Measurements from ENCODE around the gene CHRNB2. TPM values are rescaled to one million over a fixed set of nuclear protein-coding genes. Genes with fewer than 3 reads are reported as not detected.
"Not testable (repeated sequence)": the region's sequence is repeated elsewhere in the genome, so short reads cannot be mapped to it uniquely, and the experiment has no call there.

Gene CHRNB2
- total RNA-seq, 1 experiment from 2014 or later, result 0.21 TPM

- ChIA-PET POLR2A (interaction anchor here (0.8 kb wide), 1 partner anchor 9 kb away, joined by 4 read pairs; no protein-coding TSS in a partner anchor), CTCF (interaction anchor here (0.6 to 1.1 kb wide), 4 partner anchors 45 to 520 kb away, joined by 3 to 4 read pairs (median 3); no protein-coding TSS in a partner anchor)
- no peaks in the 10 kb centered on the region for H3K36me3 Mint-ChIP-seq (ENCODE audit: insufficient read depth, unreplicated experiment)
- no peak for TF ChIP-seq CTCF (IDR thresholded peaks at IDR 0.05; ENCODE audit: unreplicated experiment)
- peaks cover 25% of the 10 kb centered on the region for H3K27me3 Mint-ChIP-seq (ENCODE audit: insufficient read depth, unreplicated experiment)
- H3K4me3 Mint-ChIP-seq (ENCODE audit: unreplicated experiment), result no peak overlapping the region
- H3K9me3 Mint-ChIP-seq (ENCODE audit: unreplicated experiment), result no peaks in the 10 kb centered on the region
- no TSS peak for BruUV-seq (replicated peaks)
- DNase-seq (ENCODE audit: unreplicated experiment), result no peak
- peaks cover 8% of the 10 kb centered on the region for H3K4me1 Mint-ChIP-seq (ENCODE audit: insufficient read depth, unreplicated experiment)
- H3K27ac Mint-ChIP-seq (ENCODE audit: low read depth, unreplicated experiment), result no peak overlapping the region
- intact Hi-C loops (cut with micrococcal nuclease), result no loop called here
These were observed 42.7 kb upstream of the CHRNB2 start for GRCh38 chr1:154524881-154525280.

- Mint-ChIP-seq H3K36me3 (ENCODE audit: insufficient read depth, unreplicated experiment) (no peaks in the 10 kb centered on the region), H3K9me3 (ENCODE audit: unreplicated experiment) (no peaks in the 10 kb centered on the region), H3K27ac (ENCODE audit: low read depth, unreplicated experiment) (no peak overlapping the region), H3K4me1 (ENCODE audit: insufficient read depth, unreplicated experiment) (no peaks in the 10 kb centered on the region), H3K4me3 (ENCODE audit: unreplicated experiment) (no peak overlapping the region), H3K27me3 (ENCODE audit: insufficient read depth, unreplicated experiment) (peaks cover 19% of the 10 kb centered on the region)
- no peak for DNase-seq (ENCODE audit: unreplicated experiment)
- no peak for TF ChIP-seq CTCF (IDR thresholded peaks at IDR 0.05; ENCODE audit: unreplicated experiment)
- POLR2A ChIA-PET, result no interaction called here
- CTCF ChIA-PET, result no interaction called here
- intact Hi-C loops (cut with micrococcal nuclease), result no loop called here
- no TSS peak for BruUV-seq (replicated peaks)
These were observed 40.4 kb upstream of the CHRNB2 start for GRCh38 chr1:154527192-154527591.

GRCh38 chr1:154529308-154529707, 38.3 kb upstream of the CHRNB2 start:
- H3K27me3 Mint-ChIP-seq (ENCODE audit: insufficient read depth, unreplicated experiment), result peaks cover 5% of the 10 kb centered on the region
- CTCF ChIA-PET, result interaction anchor here (1.0 to 2.0 kb wide), 2 partner anchors 10 to 17 kb away, joined by 4 to 6 read pairs; no protein-coding TSS in a partner anchor
- BruUV-seq (replicated peaks), result no TSS peak

GRCh38 chr1:154531950-154532349, 35.6 kb upstream of the CHRNB2 start:
- H3K36me3 Mint-ChIP-seq (ENCODE audit: insufficient read depth, unreplicated experiment); H3K9me3 Mint-ChIP-seq (ENCODE audit: unreplicated experiment); H3K27ac Mint-ChIP-seq (ENCODE audit: low read depth, unreplicated experiment); H3K4me3 Mint-ChIP-seq (ENCODE audit: unreplicated experiment); intact Hi-C loops (cut with micrococcal nuclease); DNase-seq (ENCODE audit: unreplicated experiment); H3K4me1 Mint-ChIP-seq (ENCODE audit: insufficient read depth, unreplicated experiment); BruUV-seq (replicated peaks): not testable (repeated sequence)
- ChIA-PET POLR2A (interaction anchor here (0.6 to 0.9 kb wide), 2 partner anchors 15 to 553 kb away, joined by 3 read pairs; no protein-coding TSS in a partner anchor), CTCF (interaction anchor here (0.6 to 0.9 kb wide), 2 partner anchors 10 to 26 kb away, joined by 3 read pairs; no protein-coding TSS in a partner anchor)
- H3K27me3 Mint-ChIP-seq (ENCODE audit: insufficient read depth, unreplicated experiment), result peaks cover 28% of the 10 kb centered on the region

More at GRCh38 chr1:154529308-154529707, 38.3 kb upstream of the CHRNB2 start:
- TF ChIP-seq CTCF (IDR thresholded peaks at IDR 0.05; ENCODE audit: unreplicated experiment), result no peak
- H3K27ac Mint-ChIP-seq (ENCODE audit: low read depth, unreplicated experiment), result no peak overlapping the region
- no peaks in the 10 kb centered on the region for H3K36me3 Mint-ChIP-seq (ENCODE audit: insufficient read depth, unreplicated experiment)
- H3K4me1 Mint-ChIP-seq (ENCODE audit: insufficient read depth, unreplicated experiment), result no peaks in the 10 kb centered on the region
- POLR2A ChIA-PET, result interaction anchor here (0.7 kb wide), 1 partner anchor 28 kb away, joined by 4 read pairs; no protein-coding TSS in a partner anchor
- DNase-seq (ENCODE audit: unreplicated experiment), result no peak
- H3K4me3 Mint-ChIP-seq (ENCODE audit: unreplicated experiment), result no peak overlapping the region
- intact Hi-C loops (cut with micrococcal nuclease), result no loop called here
- no peaks in the 10 kb centered on the region for H3K9me3 Mint-ChIP-seq (ENCODE audit: unreplicated experiment)

All from MCF 10A (cell line).